Measurements from ENCODE around the gene EPB41L2.
A peak's percentile ranks its signal among the peaks of the same experiment; 100 is the strongest.

Gene EPB41L2

DNA sequence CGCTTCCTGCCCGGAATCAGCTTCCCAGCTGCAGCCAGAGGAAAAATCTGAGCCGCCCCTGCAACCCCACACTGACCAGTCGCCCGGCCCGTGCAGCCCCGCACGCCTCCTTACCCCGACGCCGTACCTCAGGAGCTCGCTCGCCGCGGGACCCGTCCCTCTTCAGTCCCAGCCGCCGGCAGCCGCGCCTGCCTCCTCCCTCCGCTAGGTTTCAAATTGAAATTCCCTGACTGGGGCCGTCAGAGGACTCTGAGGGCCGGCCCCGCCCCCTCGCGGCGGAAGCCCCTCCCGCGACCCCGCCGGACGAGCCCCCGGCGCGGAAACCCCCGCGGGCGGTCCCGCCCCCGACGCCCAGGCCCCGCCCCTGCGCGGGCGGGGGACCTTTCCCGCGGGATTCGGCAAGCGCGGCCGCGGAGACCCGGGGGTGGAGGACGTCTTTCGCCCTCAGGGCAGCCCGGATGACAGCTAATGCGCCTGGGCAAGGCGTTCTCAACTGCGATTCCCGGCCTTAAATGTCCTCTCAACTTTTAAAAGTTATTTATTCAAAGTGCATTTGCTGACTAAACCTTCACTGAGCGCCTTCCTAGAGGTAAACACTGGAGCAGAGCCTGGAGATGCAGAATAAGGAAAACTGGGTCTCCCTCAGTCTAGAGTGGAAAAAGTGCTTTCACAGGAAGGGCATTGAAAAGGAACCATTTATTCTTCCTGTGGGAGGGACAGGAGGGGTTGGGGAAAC, at the start of gene EPB41L2:
EPB41L2 (minus strand) TSS at position 218 of the 736 bp plus-strand sequence. CDS start 106,760 bp downstream, outside the sequence.
- TF ChIP-seq, protein P1, sequence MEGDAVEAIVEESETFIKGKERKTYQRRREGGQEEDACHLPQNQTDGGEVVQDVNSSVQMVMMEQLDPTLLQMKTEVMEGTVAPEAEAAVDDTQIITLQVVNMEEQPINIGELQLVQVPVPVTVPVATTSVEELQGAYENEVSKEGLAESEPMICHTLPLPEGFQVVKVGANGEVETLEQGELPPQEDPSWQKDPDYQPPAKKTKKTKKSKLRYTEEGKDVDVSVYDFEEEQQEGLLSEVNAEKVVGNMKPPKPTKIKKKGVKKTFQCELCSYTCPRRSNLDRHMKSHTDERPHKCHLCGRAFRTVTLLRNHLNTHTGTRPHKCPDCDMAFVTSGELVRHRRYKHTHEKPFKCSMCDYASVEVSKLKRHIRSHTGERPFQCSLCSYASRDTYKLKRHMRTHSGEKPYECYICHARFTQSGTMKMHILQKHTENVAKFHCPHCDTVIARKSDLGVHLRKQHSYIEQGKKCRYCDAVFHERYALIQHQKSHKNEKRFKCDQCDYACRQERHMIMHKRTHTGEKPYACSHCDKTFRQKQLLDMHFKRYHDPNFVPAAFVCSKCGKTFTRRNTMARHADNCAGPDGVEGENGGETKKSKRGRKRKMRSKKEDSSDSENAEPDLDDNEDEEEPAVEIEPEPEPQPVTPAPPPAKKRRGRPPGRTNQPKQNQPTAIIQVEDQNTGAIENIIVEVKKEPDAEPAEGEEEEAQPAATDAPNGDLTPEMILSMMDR (IDR thresholded peaks at IDR 0.05; ENCODE audit: low read depth, low read length): no peak
- H3K4me3 ChIP-seq (ENCODE audit: low read depth, low read length): peak within 1 kb of the TSS; percentile 80
- in situ Hi-C loops (cut with HindIII; ENCODE audit: low sequenced_read_pairs): no loop called here
- DNase-seq (ENCODE audit: low read depth, low spot score): peak; percentile 91

- no peak overlapping the region for H3K4me3 ChIP-seq (ENCODE audit: low read depth, low read length)
- in situ Hi-C loops (cut with HindIII; ENCODE audit: low sequenced_read_pairs): no loop called here
- TF ChIP-seq, protein P1 (IDR thresholded peaks at IDR 0.05; ENCODE audit: low read depth, low read length): no peak
- no peak for DNase-seq (ENCODE audit: low read depth, low spot score)
These were observed 49.2 kb upstream of the EPB41L2 start for GRCh38 chr6:131112249-131112648.

GRCh38 chr6:131107151-131107550, 44.1 kb upstream of the EPB41L2 start:
- in situ Hi-C loops (cut with HindIII; ENCODE audit: low sequenced_read_pairs): no loop called here
- H3K4me3 ChIP-seq (ENCODE audit: low read depth, low read length): no peak overlapping the region
- DNase-seq (ENCODE audit: low read depth, low spot score): peak; percentile 62
- TF ChIP-seq, protein P1 (IDR thresholded peaks at IDR 0.05; ENCODE audit: low read depth, low read length): no peak

DNA sequence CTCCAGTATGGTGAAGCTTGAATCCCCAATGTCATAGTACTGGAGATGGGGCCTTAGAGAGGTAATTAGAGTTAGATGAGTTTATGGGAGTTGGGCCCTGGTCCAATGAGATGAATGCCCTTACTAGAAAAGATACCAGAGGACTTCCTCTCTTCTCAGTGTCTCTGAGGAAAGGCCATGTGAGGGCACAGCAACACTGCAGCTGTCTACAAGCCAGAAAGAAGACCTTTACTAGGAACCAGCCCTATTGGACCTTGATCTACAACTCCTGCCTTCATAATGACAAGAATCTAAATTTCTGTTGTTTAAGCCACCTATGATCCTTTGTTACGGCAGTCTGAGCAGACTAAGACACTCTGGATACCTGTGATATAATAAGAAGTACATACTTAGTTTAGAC, 40.9 kb upstream of the EPB41L2 start:
- TF ChIP-seq, protein P1 (IDR thresholded peaks at IDR 0.05; ENCODE audit: low read depth, low read length): no peak
- in situ Hi-C loops (cut with HindIII; ENCODE audit: low sequenced_read_pairs): no loop called here
- no peak for DNase-seq (ENCODE audit: low read depth, low spot score)
- no peak overlapping the region for H3K4me3 ChIP-seq (ENCODE audit: low read depth, low read length)

- H3K4me3 ChIP-seq (ENCODE audit: low read depth, low read length): no peak overlapping the region
- peak; percentile 87 for DNase-seq (ENCODE audit: low read depth, low spot score)
- in situ Hi-C loops (cut with HindIII; ENCODE audit: low sequenced_read_pairs): no loop called here
- TF ChIP-seq, protein P1 (IDR thresholded peaks at IDR 0.05; ENCODE audit: low read depth, low read length): no peak
These were observed 40.3 kb upstream of the EPB41L2 start for GRCh38 chr6:131103296-131103695.

DNA sequence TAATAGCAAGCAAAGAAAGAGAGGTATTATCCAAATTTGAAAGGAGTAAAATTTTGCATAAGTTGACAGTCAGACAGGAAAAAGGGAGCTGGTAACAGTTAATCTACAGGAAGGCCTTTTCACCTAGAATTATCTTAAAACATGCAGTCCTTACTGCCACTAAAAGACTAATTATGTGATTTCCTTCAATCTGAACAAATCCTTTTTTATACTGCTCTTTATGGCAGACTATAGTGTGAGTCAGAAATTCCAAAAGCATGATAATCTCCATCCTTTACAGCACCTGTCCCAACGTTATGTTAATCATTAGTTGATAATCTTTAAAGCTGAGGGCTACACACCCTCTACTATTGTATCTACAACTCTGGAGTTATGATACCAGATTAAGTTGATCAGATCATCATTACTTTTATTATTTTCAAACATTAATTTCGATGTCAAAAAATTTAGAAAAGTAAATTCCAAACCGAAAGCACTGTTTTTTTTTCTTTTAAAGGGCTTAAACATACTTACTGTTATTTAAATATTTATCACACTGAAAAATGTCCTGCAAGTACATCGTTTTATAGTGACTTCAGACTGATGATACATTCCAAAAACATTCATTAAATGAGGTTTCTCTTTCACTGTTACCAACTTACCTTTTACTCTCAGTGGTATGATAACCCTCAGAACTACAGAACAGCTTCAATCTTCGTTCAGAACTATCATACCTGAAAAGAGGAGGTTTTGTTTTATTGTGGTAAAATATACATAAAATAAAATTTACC, 39.1 kb upstream of the EPB41L2 start:
- no peak overlapping the region for H3K4me3 ChIP-seq (ENCODE audit: low read depth, low read length)
- in situ Hi-C loops (cut with HindIII; ENCODE audit: low sequenced_read_pairs): no loop called here
- peak; percentile 59 for DNase-seq (ENCODE audit: low read depth, low spot score)
- TF ChIP-seq, protein P1 (IDR thresholded peaks at IDR 0.05; ENCODE audit: low read depth, low read length): no peak
